ENCODE results near the gene ATP2B2. TPM values are rescaled to one million over a fixed set of nuclear protein-coding genes. Genes with fewer than 3 reads are reported as not detected.

ATP2B2 gene
- total RNA-seq, 1 experiment from 2014 or later: not detected

DNA sequence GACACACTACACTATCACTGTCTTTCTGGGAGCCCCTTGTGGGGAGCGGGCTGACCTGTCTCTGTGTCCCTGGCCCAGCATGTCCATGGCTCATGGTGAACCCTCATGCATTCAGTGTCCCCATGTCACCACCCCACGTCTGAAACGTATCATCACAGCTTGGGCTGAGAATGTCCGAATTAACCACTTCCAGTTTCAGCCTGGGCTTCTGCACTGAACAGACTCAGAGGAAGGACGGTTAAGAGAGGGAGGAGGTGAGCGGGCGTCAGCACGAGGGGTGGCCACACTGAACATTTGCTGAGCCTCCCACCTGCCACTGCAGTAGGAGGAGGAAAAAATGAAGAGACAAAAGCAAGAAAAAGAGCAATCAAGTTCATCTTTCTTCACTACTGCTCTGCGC lies 30.5 kb downstream of the ATP2B2 start:
- H3K4me1 ChIP-seq: no peaks in the 10 kb centered on the region
- no peaks in the 10 kb centered on the region for H3K36me3 ChIP-seq (ENCODE audit: control insufficient read depth, insufficient read depth, low read length)
- Mint-ChIP-seq H3K27ac (ENCODE audit: unreplicated experiment) (no peak overlapping the region), H3K27me3 (ENCODE audit: insufficient read depth, unreplicated experiment) (peaks cover 29% of the 10 kb centered on the region), H3K4me3 (ENCODE audit: unreplicated experiment) (no peak overlapping the region), H3K36me3 (ENCODE audit: insufficient read depth, unreplicated experiment) (no peaks in the 10 kb centered on the region), H3K4me1 (ENCODE audit: low read depth, unreplicated experiment) (no peaks in the 10 kb centered on the region), H3K9me3 (ENCODE audit: unreplicated experiment) (peaks cover 11% of the 10 kb centered on the region)
- intact Hi-C loops (cut with micrococcal nuclease; ENCODE audit: unreplicated experiment): no loop called here
- H3K4me3 ChIP-seq (ENCODE audit: low read depth, low read length): no peak overlapping the region
- CTCF ChIA-PET: no interaction called here
- H3K27me3 ChIP-seq (replicated peaks; ENCODE audit: control insufficient read depth, insufficient read depth, low read length): no peaks in the 10 kb centered on the region; the same call in 1 of the 2 replicates
- no peak for TF ChIP-seq CTCF (IDR thresholded peaks at IDR 0.05; ENCODE audit: insufficient read depth in 1 of 2, low read depth in 1 of 2, low read length in 1 of 2, severe bottlenecking in 1 of 2, unreplicated experiment in 1 of 2)
- no peak for DNase-seq
- no peaks in the 10 kb centered on the region for H3K9me3 ChIP-seq
- BruUV-seq (replicated peaks): no TSS peak
- POLR2A ChIA-PET: no interaction called here

DNA sequence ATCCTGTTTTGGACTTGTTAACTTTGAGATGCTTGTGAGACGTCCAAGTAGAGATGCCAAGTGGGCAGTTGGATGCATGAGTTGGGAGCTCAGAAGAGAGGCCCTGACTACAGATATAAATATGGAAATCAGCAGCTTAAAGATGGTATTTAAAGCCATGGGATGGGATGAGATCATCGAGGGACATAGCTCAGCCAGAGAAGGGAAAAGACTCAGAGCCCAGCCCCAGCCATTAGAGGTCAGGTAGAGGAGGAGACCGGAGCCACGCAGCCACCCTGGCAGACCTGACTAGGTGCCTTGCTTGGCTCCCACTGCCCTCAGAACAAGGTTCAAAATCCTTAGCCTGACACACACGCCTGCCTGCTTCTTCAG lies 31.1 kb downstream of the ATP2B2 start:
- H3K4me3 Mint-ChIP-seq (ENCODE audit: unreplicated experiment): no peak overlapping the region
- intact Hi-C loops (cut with micrococcal nuclease; ENCODE audit: unreplicated experiment): no loop called here
- POLR2A ChIA-PET: no interaction called here
- H3K36me3 ChIP-seq (ENCODE audit: control insufficient read depth, insufficient read depth, low read length): no peaks in the 10 kb centered on the region
- no peaks in the 10 kb centered on the region for H3K4me1 ChIP-seq
- peaks cover 31% of the 10 kb centered on the region for H3K27me3 Mint-ChIP-seq (ENCODE audit: insufficient read depth, unreplicated experiment)
- H3K4me3 ChIP-seq (ENCODE audit: low read depth, low read length): no peak overlapping the region
- H3K36me3 Mint-ChIP-seq (ENCODE audit: insufficient read depth, unreplicated experiment): no peaks in the 10 kb centered on the region
- no peaks in the 10 kb centered on the region for H3K9me3 ChIP-seq
- DNase-seq: no peak
- CTCF ChIA-PET: no interaction called here
- BruUV-seq (replicated peaks): no TSS peak
- no peaks in the 10 kb centered on the region; the same call in 1 of the 2 replicates for H3K27me3 ChIP-seq (replicated peaks; ENCODE audit: control insufficient read depth, insufficient read depth, low read length)
- H3K27ac Mint-ChIP-seq (ENCODE audit: unreplicated experiment): no peak overlapping the region
- peaks cover 11% of the 10 kb centered on the region for H3K9me3 Mint-ChIP-seq (ENCODE audit: unreplicated experiment)
- TF ChIP-seq CTCF (IDR thresholded peaks at IDR 0.05; ENCODE audit: insufficient read depth in 1 of 2, low read depth in 1 of 2, low read length in 1 of 2, severe bottlenecking in 1 of 2, unreplicated experiment in 1 of 2): no peak
- no peaks in the 10 kb centered on the region for H3K4me1 Mint-ChIP-seq (ENCODE audit: low read depth, unreplicated experiment)

DNA sequence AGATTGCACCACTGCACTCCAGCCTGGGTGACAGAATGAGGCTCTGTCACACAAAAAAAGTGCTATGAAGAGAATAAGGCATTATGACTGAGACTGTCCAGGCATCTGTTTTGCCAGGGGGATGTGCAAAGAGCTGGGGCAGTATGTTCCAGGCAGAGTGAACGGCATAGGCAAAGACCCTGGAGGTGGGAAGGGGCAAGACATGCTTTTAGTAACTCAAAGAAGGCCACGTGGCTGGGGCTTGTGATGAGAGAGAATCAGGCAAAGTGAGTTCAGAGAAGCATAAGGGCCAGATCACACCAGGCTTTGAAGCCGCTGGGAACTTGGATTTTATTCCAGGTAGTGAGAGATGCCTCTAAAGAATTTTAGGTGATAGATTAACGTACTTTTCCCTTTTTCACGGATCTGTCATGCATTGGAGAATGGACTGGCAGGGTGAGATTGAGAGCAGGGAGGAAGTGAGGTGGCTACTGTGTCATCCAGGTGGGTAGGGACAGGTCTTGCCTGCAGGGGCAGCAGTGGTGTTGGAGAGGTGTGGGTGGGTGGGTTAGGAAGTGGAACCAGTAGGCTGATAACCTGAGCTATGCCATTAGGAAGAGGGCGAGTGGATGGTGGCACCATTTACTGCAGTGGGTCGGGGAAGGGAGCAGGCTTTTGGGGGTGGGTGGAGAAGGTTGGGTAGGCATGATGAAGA lies 31.7 kb downstream of the ATP2B2 start:
- CTCF ChIA-PET: no interaction called here
- intact Hi-C loops (cut with micrococcal nuclease; ENCODE audit: unreplicated experiment): no loop called here
- Mint-ChIP-seq H3K4me1 (ENCODE audit: low read depth, unreplicated experiment) (no peaks in the 10 kb centered on the region), H3K4me3 (ENCODE audit: unreplicated experiment) (no peak overlapping the region), H3K9me3 (ENCODE audit: unreplicated experiment) (peaks cover 8% of the 10 kb centered on the region), H3K27me3 (ENCODE audit: insufficient read depth, unreplicated experiment) (peaks cover 33% of the 10 kb centered on the region), H3K36me3 (ENCODE audit: insufficient read depth, unreplicated experiment) (no peaks in the 10 kb centered on the region), H3K27ac (ENCODE audit: unreplicated experiment) (no peak overlapping the region)
- H3K4me3 ChIP-seq (ENCODE audit: low read depth, low read length): no peak overlapping the region
- POLR2A ChIA-PET: no interaction called here
- no peaks in the 10 kb centered on the region for H3K36me3 ChIP-seq (ENCODE audit: control insufficient read depth, insufficient read depth, low read length)
- no peaks in the 10 kb centered on the region; the same call in 1 of the 2 replicates for H3K27me3 ChIP-seq (replicated peaks; ENCODE audit: control insufficient read depth, insufficient read depth, low read length)
- H3K4me1 ChIP-seq: no peaks in the 10 kb centered on the region
- no peak for TF ChIP-seq CTCF (IDR thresholded peaks at IDR 0.05; ENCODE audit: insufficient read depth in 1 of 2, low read depth in 1 of 2, low read length in 1 of 2, severe bottlenecking in 1 of 2, unreplicated experiment in 1 of 2)
- BruUV-seq (replicated peaks): no TSS peak
- no peak for DNase-seq
- H3K9me3 ChIP-seq: no peaks in the 10 kb centered on the region
